Right lobe of liver (tissue), 6 donors: Measurements from ENCODE around the gene VPS13C. TPM values are rescaled to one million over a fixed set of nuclear protein-coding genes. Genes with fewer than 3 reads are reported as not detected.

Source experiments
- ATAC-seq, 4 donors: fragments of 200-7000 bp; cut with Tn5 transposase; one replicate each; pipeline ENCODE4 v1.9.1; 2020; ENCODE audit warnings: mild to moderate bottlenecking in 4 of 4, moderate library complexity in 4 of 4
- DNase-seq, 3 donors: peaks; one replicate each; pipeline ENCODE4 v3.0.0-alpha.2; 2020
- H3K27ac ChIP-seq, 3 donors: fragments of 200-600 bp; one replicate each; pipeline ENCODE4 v1.8.0; 2022
- H3K27me3 ChIP-seq, 2 donors: fragments of 200-600 bp; one replicate each; pipeline ENCODE4 v1.8.0; 2022
- H3K36me3 ChIP-seq, 4 donors: fragments of 200-600 bp; sonication (generic) in 1 of 4; one replicate each; pipeline versions ENCODE4 v1.5.1 to v1.8.0; 2017 to 2022; ENCODE audit warnings: control low read depth in 1 of 4
- H3K4me1 ChIP-seq, 4 donors: fragments of 200-600 bp; sonication (generic) in 1 of 4; one replicate each; pipeline versions ENCODE4 v1.5.1 to v1.8.0; 2017 to 2022; ENCODE audit warnings: control low read depth in 1 of 4
- H3K4me3 ChIP-seq, 3 donors: fragments of 200-600 bp; one replicate each; pipeline ENCODE4 v1.8.0; 2022
- H3K9me3 ChIP-seq, 4 donors: fragments of 200-600 bp; sonication (generic) in 1 of 4; one replicate each; pipeline versions ENCODE4 v1.5.1 to v1.8.0; 2017 to 2022; ENCODE audit warnings: control low read depth in 1 of 4
- CTCF ChIP-seq, 4 donors: fragments of 200-600 bp in 3 of 4; fragments of 450-650 bp in 1 of 4; IDR thresholded peaks; one replicate each; pipeline versions ENCODE4 v1.5.1 to v1.8.0; 2016 to 2022; ENCODE audit warnings: antibody characterized with exemption in 4 of 4, mild to moderate bottlenecking in 2 of 4
- POLR2A ChIP-seq: fragments of 450-650 bp; IDR thresholded peaks from one replicate; pipeline ENCODE4 v1.6.1; 2017; ENCODE audit warnings: antibody characterized with exemption, mild to moderate bottlenecking
- WGBS: methylation state at CpG from one replicate; pipeline ENCODE4 v1.1.6; 2018; ENCODE audit warnings: low coverage, low lambda C conversion rate; ENCODE audit not compliant: insufficient coverage; ENCODE audit errors: missing lambda C conversion rate; 5-methylcytosine and 5-hydroxymethylcytosine counted together
- intact Hi-C, 2 donors: fragments of 100-400 bp; cut with DNase I; formaldehyde crosslinking; loops; one replicate each; pipeline versions ENCODE4 v1.11.2 to v1.14.1; 2022
- total RNA-seq, 6 experiments: library from RNA; depleted of rRNA in 2 of 6; stranded (reverse); fragments of >200 nt in 2 of 6; fragmentation: NEBNext Ultra II Directional in 3 of 6; extraction: Animal tissue kit (Norgen Biotek cat#: 25700) in 3 of 6; gene quantifications; one replicate each; pipeline versions ENCODE4 v1.1.0 to v1.2.4, GENCODE V29; 2016 to 2023
- donor health status: DM: no; HTN: yes; CAD: no.
- donor health status: DM: no; HTN: no; CAD: no.
- donor health status: DM: no; HTN: no; CAD: no.
- donor health status: DM: no; HTN: yes; CAD: no.
- donor health status: DM: no; HTN: yes; CAD: no.

The VPS13C gene
- total RNA-seq, 6 experiments from 2014 or later, result 17.5 to 34.6 (median 27.3) TPM

GRCh38 chr15:61856295-61856694 is 204.0 kb downstream of the VPS13C start:
- DNase-seq (no peak), ATAC-seq (no peak)
- 62% methylated on average over 1 of the region's 1 CpG for WGBS
- H3K4me3 ChIP-seq, result no peak overlapping the region
- peaks cover 0 to 10% (median 3%) of the 10 kb centered on the region in 4 donors for H3K36me3 ChIP-seq
- no peak overlapping the region for H3K27ac ChIP-seq
- TF ChIP-seq CTCF (IDR thresholded peaks at IDR 0.05), result no peak
- no peak for TF ChIP-seq POLR2A
- H3K27me3 ChIP-seq, result no peaks in the 10 kb centered on the region
- intact Hi-C loops, result no loop called here
- no peaks in the 10 kb centered on the region for H3K4me1 ChIP-seq
- no peaks in the 10 kb centered on the region for H3K9me3 ChIP-seq

- Histone ChIP-seq H3K36me3 (peaks cover 0 to 7% (median 3%) of the 10 kb centered on the region in 4 donors), H3K27me3 (no peaks in the 10 kb centered on the region), H3K27ac (no peak overlapping the region), H3K9me3 (no peaks in the 10 kb centered on the region), H3K4me1 (no peaks in the 10 kb centered on the region), H3K4me3 (no peak overlapping the region)
- intact Hi-C loops, result no loop called here
- 93% methylated on average over 1 of the region's 1 CpG for WGBS
- DNase-seq (no peak), ATAC-seq (no peak)
- no peak for TF ChIP-seq CTCF (IDR thresholded peaks at IDR 0.05)
- TF ChIP-seq POLR2A, result no peak
These were observed 207.1 kb downstream of the VPS13C start for GRCh38 chr15:61853195-61853594.

GRCh38 chr15:61851955-61852354 is 208.3 kb downstream of the VPS13C start:
- Histone ChIP-seq H3K9me3 (no peaks in the 10 kb centered on the region), H3K27ac (no peak overlapping the region), H3K36me3 (peaks cover 0 to 7% (median 3%) of the 10 kb centered on the region in 4 donors), H3K27me3 (no peaks in the 10 kb centered on the region), H3K4me3 (no peak overlapping the region), H3K4me1 (no peaks in the 10 kb centered on the region)
- no peak for TF ChIP-seq POLR2A
- no peak for TF ChIP-seq CTCF (IDR thresholded peaks at IDR 0.05)
- 86% methylated on average over 4 of the region's 4 CpGs for WGBS
- ATAC-seq (no peak), DNase-seq (no peak)
- intact Hi-C loops, result no loop called here

- ATAC-seq (no peak), DNase-seq (no peak)
- TF ChIP-seq CTCF (IDR thresholded peaks at IDR 0.05) (no peak), POLR2A (no peak)
- H3K27ac ChIP-seq, result no peak overlapping the region
- peaks cover 0 to 6% (median under 1%) of the 10 kb centered on the region in 4 donors for H3K36me3 ChIP-seq
- H3K27me3 ChIP-seq, result no peaks in the 10 kb centered on the region
- 47% methylated on average over 1 of the region's 1 CpG for WGBS
- no peak overlapping the region for H3K4me3 ChIP-seq
- no peaks in the 10 kb centered on the region for H3K4me1 ChIP-seq
- no peaks in the 10 kb centered on the region for H3K9me3 ChIP-seq
- intact Hi-C loops, result no loop called here
These were observed 210.8 kb downstream of the VPS13C start for GRCh38 chr15:61849447-61849846.

- intact Hi-C loops, result no loop called here
- no peak overlapping the region for H3K4me3 ChIP-seq
- H3K27me3 ChIP-seq, result no peaks in the 10 kb centered on the region
- no peaks in the 10 kb centered on the region for H3K4me1 ChIP-seq
- 66% methylated on average over 9 of the region's 9 CpGs for WGBS
- ATAC-seq (no peak), DNase-seq (no peak)
- TF ChIP-seq CTCF (IDR thresholded peaks at IDR 0.05), result no peak
- no peak for TF ChIP-seq POLR2A
- no peaks in the 10 kb centered on the region for H3K9me3 ChIP-seq
- H3K27ac ChIP-seq, result no peak overlapping the region
- no peaks in the 10 kb centered on the region for H3K36me3 ChIP-seq
These were observed 218.8 kb downstream of the VPS13C start for GRCh38 chr15:61841466-61841865.
